ENCODE results near the gene PNPLA7. TPM values are rescaled to one million over a fixed set of nuclear protein-coding genes. Genes with fewer than 3 reads are reported as not detected.

The PNPLA7 gene
- total RNA-seq, 1 experiment from 2014 or later: 3.9 TPM

GRCh38 chr9:137429974-137430722 is 120.1 kb downstream of the PNPLA7 start:
- Histone ChIP-seq H3K27me3 (ENCODE audit: control insufficient read depth, insufficient read depth, low read length) (no peaks in the 10 kb centered on the region), H3K9me3 (ENCODE audit: control insufficient read depth, insufficient read depth, low read depth, low read length) (no peaks in the 10 kb centered on the region), H3K36me3 (ENCODE audit: control insufficient read depth, insufficient read depth, low read length) (no peaks in the 10 kb centered on the region), H3K27ac (ENCODE audit: low read length) (no peak overlapping the region), H3K4me3 (ENCODE audit: low read depth in 2 of 2, low read length in 2 of 2) (peak overlapping the region; percentile 19 to 46), H3K4me1 (ENCODE audit: control insufficient read depth, insufficient read depth, low read length) (peaks cover 5% of the 10 kb centered on the region)
- ATAC-seq: peak; percentile 62
- intact Hi-C loops (cut with micrococcal nuclease; ENCODE audit: unreplicated experiment) (loop anchor here (10.0 kb wide), 1 partner anchor 135 kb away; no protein-coding TSS in a partner anchor), in situ Hi-C loops (cut with HindIII; ENCODE audit: low pct_unique_long_range_greater_than_20kb, low sequenced_read_pairs) (no loop called here)
- CTCF ChIA-PET: no interaction called here
- DNase-seq (ENCODE audit: low read depth, low spot score): no peak
- POLR2A ChIA-PET: no interaction called here
- no TSS peak for BruUV-seq (replicated peaks)
- TF ChIP-seq POLR2AphosphoS5 (IDR thresholded peaks at IDR 0.05; ENCODE audit: low read depth, low read length) (no peak), CTCF (IDR thresholded peaks at IDR 0.05) (no peak), TCF7L2 (IDR thresholded peaks at IDR 0.05; ENCODE audit: low read depth, low read length) (no peak)

DNA sequence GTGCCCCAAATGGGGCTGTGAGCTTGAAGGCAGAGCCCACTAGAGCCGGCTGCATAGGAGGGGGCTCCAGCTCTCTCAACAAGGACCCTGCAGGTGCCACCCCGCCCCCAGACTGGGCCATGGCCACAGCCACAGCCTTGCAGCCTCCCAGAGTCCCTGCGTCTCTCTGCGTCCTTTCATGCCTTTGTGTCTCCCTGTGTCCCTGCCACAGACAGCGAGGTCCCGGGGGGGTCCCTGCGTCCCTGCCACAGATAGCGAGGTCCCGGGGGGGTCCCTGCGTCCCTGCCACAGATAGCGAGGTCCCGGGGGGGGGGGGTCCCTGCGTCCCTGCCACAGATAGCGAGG is 120.7 kb downstream of the PNPLA7 start:
- in situ Hi-C loops (cut with HindIII; ENCODE audit: low pct_unique_long_range_greater_than_20kb, low sequenced_read_pairs) (no loop called here), intact Hi-C loops (cut with micrococcal nuclease; ENCODE audit: unreplicated experiment) (loop anchor here (10.0 kb wide), 1 partner anchor 135 kb away; no protein-coding TSS in a partner anchor)
- no TSS peak for BruUV-seq (replicated peaks)
- DNase-seq (ENCODE audit: low read depth, low spot score) (no peak), ATAC-seq (0 out of 2 replicates have a peak, but pooled peaks have one; percentile 14)
- Histone ChIP-seq H3K27ac (ENCODE audit: low read length) (no peak overlapping the region), H3K4me1 (ENCODE audit: control insufficient read depth, insufficient read depth, low read length) (peaks cover 7% of the 10 kb centered on the region), H3K9me3 (ENCODE audit: control insufficient read depth, insufficient read depth, low read depth, low read length) (no peaks in the 10 kb centered on the region), H3K27me3 (ENCODE audit: control insufficient read depth, insufficient read depth, low read length) (no peaks in the 10 kb centered on the region), H3K4me3 (ENCODE audit: low read depth in 2 of 2, low read length in 2 of 2) (peak overlapping the region in 1 of 2 experiments; percentile 46; a peak in 2 of 4 replicates), H3K36me3 (ENCODE audit: control insufficient read depth, insufficient read depth, low read length) (no peaks in the 10 kb centered on the region)
- ChIA-PET POLR2A (no interaction called here), CTCF (no interaction called here)
- no peak for TF ChIP-seq TCF7L2 (IDR thresholded peaks at IDR 0.05; ENCODE audit: low read depth, low read length)
- no peak for TF ChIP-seq CTCF (IDR thresholded peaks at IDR 0.05)
- TF ChIP-seq, protein P1, sequence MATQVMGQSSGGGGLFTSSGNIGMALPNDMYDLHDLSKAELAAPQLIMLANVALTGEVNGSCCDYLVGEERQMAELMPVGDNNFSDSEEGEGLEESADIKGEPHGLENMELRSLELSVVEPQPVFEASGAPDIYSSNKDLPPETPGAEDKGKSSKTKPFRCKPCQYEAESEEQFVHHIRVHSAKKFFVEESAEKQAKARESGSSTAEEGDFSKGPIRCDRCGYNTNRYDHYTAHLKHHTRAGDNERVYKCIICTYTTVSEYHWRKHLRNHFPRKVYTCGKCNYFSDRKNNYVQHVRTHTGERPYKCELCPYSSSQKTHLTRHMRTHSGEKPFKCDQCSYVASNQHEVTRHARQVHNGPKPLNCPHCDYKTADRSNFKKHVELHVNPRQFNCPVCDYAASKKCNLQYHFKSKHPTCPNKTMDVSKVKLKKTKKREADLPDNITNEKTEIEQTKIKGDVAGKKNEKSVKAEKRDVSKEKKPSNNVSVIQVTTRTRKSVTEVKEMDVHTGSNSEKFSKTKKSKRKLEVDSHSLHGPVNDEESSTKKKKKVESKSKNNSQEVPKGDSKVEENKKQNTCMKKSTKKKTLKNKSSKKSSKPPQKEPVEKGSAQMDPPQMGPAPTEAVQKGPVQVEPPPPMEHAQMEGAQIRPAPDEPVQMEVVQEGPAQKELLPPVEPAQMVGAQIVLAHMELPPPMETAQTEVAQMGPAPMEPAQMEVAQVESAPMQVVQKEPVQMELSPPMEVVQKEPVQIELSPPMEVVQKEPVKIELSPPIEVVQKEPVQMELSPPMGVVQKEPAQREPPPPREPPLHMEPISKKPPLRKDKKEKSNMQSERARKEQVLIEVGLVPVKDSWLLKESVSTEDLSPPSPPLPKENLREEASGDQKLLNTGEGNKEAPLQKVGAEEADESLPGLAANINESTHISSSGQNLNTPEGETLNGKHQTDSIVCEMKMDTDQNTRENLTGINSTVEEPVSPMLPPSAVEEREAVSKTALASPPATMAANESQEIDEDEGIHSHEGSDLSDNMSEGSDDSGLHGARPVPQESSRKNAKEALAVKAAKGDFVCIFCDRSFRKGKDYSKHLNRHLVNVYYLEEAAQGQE (IDR thresholded peaks at IDR 0.05; ENCODE audit: insufficient read depth in 1 of 2, low read depth in 2 of 2, low read length in 1 of 2): no peak
- TF ChIP-seq SIN3A (IDR thresholded peaks at IDR 0.05; ENCODE audit: borderline replicate concordance, insufficient read depth, low read depth, low read length): no peak
- TF ChIP-seq POLR2AphosphoS5 (IDR thresholded peaks at IDR 0.05; ENCODE audit: low read depth, low read length): no peak

Data from Panc1 (cell line).